Transverse colon (tissue), 4 donors: ENCODE results near the gene MGAT4D. TPM values are rescaled to one million over a fixed set of nuclear protein-coding genes. Genes with fewer than 3 reads are reported as not detected.

Source experiments
- DNase-seq: peaks from one replicate; pipeline ENCODE4 v3.0.0-alpha.2; 2019
- H3K27ac ChIP-seq, 4 donors: fragments of 200-600 bp; sonication (generic); 2 replicates each; pipeline ENCODE4 v1.5.1; 2016 to 2018; ENCODE audit warnings: inconsistent platforms in 4 of 4
- H3K27me3 ChIP-seq: fragments of 200-600 bp; sonication (generic); 2 replicates; pipeline ENCODE4 v1.5.1; 2017; ENCODE audit warnings: inconsistent platforms
- H3K36me3 ChIP-seq, 4 donors: fragments of 200-600 bp; sonication (generic); 2 replicates each; pipeline ENCODE4 v1.5.1; 2017 to 2019; ENCODE audit warnings: inconsistent platforms in 4 of 4
- H3K4me1 ChIP-seq, 4 donors: fragments of 200-600 bp; sonication (generic); 2 replicates each; pipeline ENCODE4 v1.5.1; 2017 to 2020; ENCODE audit warnings: inconsistent platforms in 4 of 4
- H3K4me3 ChIP-seq, 4 donors: fragments of 200-600 bp; sonication (generic); 1 replicate in 1 of 4; 2 replicates in 3 of 4; pipeline versions ENCODE4 v1.5.1 to v1.6.1; 2017 to 2019; ENCODE audit warnings: inconsistent platforms in 4 of 4
- H3K9me3 ChIP-seq, 2 donors: fragments of 200-600 bp; sonication (generic); 2 replicates each; pipeline ENCODE4 v1.5.1; 2017 to 2019; ENCODE audit warnings: inconsistent platforms in 2 of 2
- EP300 ChIP-seq: sonication (generic); formaldehyde crosslinking; IDR thresholded peaks from one replicate; pipeline ENCODE4 v1.6.1; 2017; ENCODE audit warnings: antibody characterized with exemption, low read depth
- POLR2A ChIP-seq: fragments of 450-650 bp; IDR thresholded peaks from one replicate; pipeline ENCODE4 v1.6.1; 2016; ENCODE audit warnings: antibody characterized with exemption, mild to moderate bottlenecking, moderate library complexity
- POLR2AphosphoS5 ChIP-seq, 3 donors: sonication (generic); formaldehyde crosslinking; IDR thresholded peaks; one replicate each; pipeline ENCODE4 v1.6.1; 2016; ENCODE audit warnings: antibody characterized with exemption in 3 of 3
- WGBS, 2 donors: methylation state at CpG; one replicate each; pipeline ENCODE4 v1.1.5; 2018; ENCODE audit warnings: low coverage in 1 of 2; 5-methylcytosine and 5-hydroxymethylcytosine counted together
- in situ Hi-C, 4 donors: fragments of 200-750 bp; cut with MboI; loops; one replicate each; pipeline versions ENCODE4 v1.15.0 to v1.15.1; 2017; ENCODE audit warnings: low sequenced_read_pairs in 3 of 4, low pct_ligation_motif_present in 1 of 4, low pct_unique_long_range_greater_than_20kb in 1 of 4
- intact Hi-C: fragments of 100-400 bp; cut with DNase I; formaldehyde crosslinking; loops from one replicate; pipeline ENCODE4 v1.15.1; 2023; ENCODE audit warnings: low total_unique reads
- total RNA-seq, 4 donors: library from RNA; depleted of rRNA; stranded (reverse); fragments of >200 nt; gene quantifications; one replicate each; pipeline ENCODE4 v1.1.0, GENCODE V29; 2016
- TF ChIP-seq, protein P1 (sequence below), 5 experiments: fragments of 200-600 bp in 3 of 5; fragments of 450-650 bp in 2 of 5; sonication (generic) in 3 of 5; IDR thresholded peaks; 1 replicate in 2 of 5; 2 replicates in 3 of 5; pipeline ENCODE4 v1.5.1; 2016 to 2017; ENCODE audit warnings: antibody characterized with exemption in 5 of 5, inconsistent platforms in 3 of 5, mild to moderate bottlenecking in 2 of 5, moderate library complexity in 1 of 5

Gene MGAT4D
- total RNA-seq: not detected

- Histone ChIP-seq H3K36me3 (no peaks in the 10 kb centered on the region), H3K4me3 (peak within 1 kb of the TSS in 3 of 4 donors; percentile 28 to 43 (median 41)), H3K4me1 (peaks cover 0 to 11% (median 8%) of the 10 kb centered on the region in 4 donors), H3K9me3 (no peaks in the 10 kb centered on the region), H3K27me3 (peaks cover 65% of the 10 kb centered on the region), H3K27ac (no peak within 1 kb of the TSS)
- intact Hi-C loops (no loop called here), in situ Hi-C loops (no loop called here)
- no peak for TF ChIP-seq POLR2A
- TF ChIP-seq POLR2AphosphoS5 (IDR thresholded peaks at IDR 0.05): no peak
- TF ChIP-seq, protein P1, sequence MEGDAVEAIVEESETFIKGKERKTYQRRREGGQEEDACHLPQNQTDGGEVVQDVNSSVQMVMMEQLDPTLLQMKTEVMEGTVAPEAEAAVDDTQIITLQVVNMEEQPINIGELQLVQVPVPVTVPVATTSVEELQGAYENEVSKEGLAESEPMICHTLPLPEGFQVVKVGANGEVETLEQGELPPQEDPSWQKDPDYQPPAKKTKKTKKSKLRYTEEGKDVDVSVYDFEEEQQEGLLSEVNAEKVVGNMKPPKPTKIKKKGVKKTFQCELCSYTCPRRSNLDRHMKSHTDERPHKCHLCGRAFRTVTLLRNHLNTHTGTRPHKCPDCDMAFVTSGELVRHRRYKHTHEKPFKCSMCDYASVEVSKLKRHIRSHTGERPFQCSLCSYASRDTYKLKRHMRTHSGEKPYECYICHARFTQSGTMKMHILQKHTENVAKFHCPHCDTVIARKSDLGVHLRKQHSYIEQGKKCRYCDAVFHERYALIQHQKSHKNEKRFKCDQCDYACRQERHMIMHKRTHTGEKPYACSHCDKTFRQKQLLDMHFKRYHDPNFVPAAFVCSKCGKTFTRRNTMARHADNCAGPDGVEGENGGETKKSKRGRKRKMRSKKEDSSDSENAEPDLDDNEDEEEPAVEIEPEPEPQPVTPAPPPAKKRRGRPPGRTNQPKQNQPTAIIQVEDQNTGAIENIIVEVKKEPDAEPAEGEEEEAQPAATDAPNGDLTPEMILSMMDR (IDR thresholded peaks at IDR 0.05): no peak
- TF ChIP-seq EP300: no peak
- peak; percentile 22 for DNase-seq
- 10 to 20% methylated on average over 5 to 47 of the region's 68 CpGs for WGBS, 2 donors
Observed at GRCh38 chr4:140497747-140498636, at the start of gene MGAT4D. TSS of gene MGAT4D (minus strand) at chr4:140498293. CDS start at chr4:140498222, 71 bp downstream.

DNA sequence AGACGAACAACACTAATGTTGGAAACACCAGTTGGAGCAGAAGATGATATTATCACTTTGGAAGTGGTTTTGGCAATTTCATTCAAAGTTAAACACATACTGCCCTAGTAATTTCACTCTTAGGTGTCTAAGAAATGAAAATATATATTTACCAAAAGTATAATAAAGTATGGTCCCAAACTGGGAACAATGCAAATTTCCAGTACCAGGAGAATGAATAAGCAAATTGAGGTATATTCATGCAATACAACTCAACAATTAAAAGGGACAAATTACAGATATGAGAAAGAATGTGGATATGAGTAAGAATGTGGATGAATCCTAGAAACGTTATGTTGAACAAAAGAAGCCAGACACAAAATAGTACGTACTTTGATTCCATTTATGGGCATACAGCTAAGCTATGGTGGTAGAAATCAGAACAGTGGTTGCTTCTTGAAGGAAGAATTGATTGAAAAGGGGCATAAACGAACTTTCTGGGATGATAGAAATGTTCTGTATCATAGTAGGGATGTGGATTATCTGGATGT, 35.9 kb upstream of the MGAT4D start:
- in situ Hi-C loops (no loop called here), intact Hi-C loops (no loop called here)
- TF ChIP-seq, protein P1 (IDR thresholded peaks at IDR 0.05): no peak
- no peak for TF ChIP-seq EP300
- TF ChIP-seq POLR2A: no peak
- no peak for TF ChIP-seq POLR2AphosphoS5 (IDR thresholded peaks at IDR 0.05)
- Histone ChIP-seq H3K4me3 (no peak overlapping the region), H3K9me3 (no peaks in the 10 kb centered on the region), H3K36me3 (peaks cover 0 to 12% (median 2%) of the 10 kb centered on the region in 4 donors), H3K27me3 (no peaks in the 10 kb centered on the region), H3K4me1 (no peaks in the 10 kb centered on the region), H3K27ac (no peak overlapping the region)
- no peak for DNase-seq
- WGBS, 2 donors: 83 to 89% methylated on average over 4 of the region's 4 CpGs

GRCh38 chr4:140529434-140529833, 31.3 kb upstream of the MGAT4D start:
- intact Hi-C loops (no loop called here), in situ Hi-C loops (no loop called here)
- Histone ChIP-seq H3K27ac (no peak overlapping the region), H3K36me3 (peaks cover 0 to 9% (median 0%) of the 10 kb centered on the region in 4 donors), H3K9me3 (no peaks in the 10 kb centered on the region), H3K27me3 (no peaks in the 10 kb centered on the region), H3K4me1 (peaks cover 0 to 14% (median 5%) of the 10 kb centered on the region in 4 donors), H3K4me3 (no peak overlapping the region)
- 56 to 71% methylated on average over 1 of the region's 1 CpG for WGBS, 2 donors
- no peak for DNase-seq
- TF ChIP-seq POLR2AphosphoS5 (IDR thresholded peaks at IDR 0.05) (no peak), POLR2A (no peak), EP300 (no peak)
- TF ChIP-seq, protein P1 (IDR thresholded peaks at IDR 0.05): no peak
